Panc1 (cell line): ENCODE measurements around the gene SART1. TPM values are rescaled to one million over a fixed set of nuclear protein-coding genes. Genes with fewer than 3 reads are reported as not detected.

ENCODE experiments used
- ATAC-seq: fragments of 200-7000 bp; cut with Tn5 transposase; 2 replicates; pipeline ENCODE4 v1.9.1; 2020; ENCODE audit warnings: mild to moderate bottlenecking, moderate library complexity
- BruUV-seq: library from RNA; stranded (reverse); fragments of 400-500 nt; replicated peaks from 2 replicates; lab custom pipeline; 2021; lab: Mats Ljungman, UMichigan
- CTCF ChIA-PET: fragments of 300-600 bp; sonication (Branson Sonifier 250); formaldehyde crosslinking; loops from one replicate; lab custom pipeline; 2022; ENCODE audit warnings: antibody characterized with exemption; lab: Charles Lee
- POLR2A ChIA-PET: fragments of 300-600 bp; sonication (Branson Sonifier 250); formaldehyde crosslinking; loops from one replicate; lab custom pipeline; 2022; ENCODE audit warnings: antibody characterized with exemption; lab: Charles Lee
- DNase-seq: peaks from one replicate; pipeline ENCODE4 v3.0.0-alpha.2; 2010; ENCODE audit warnings: low read depth, low spot score
- H3K27ac ChIP-seq: 2 replicates; pipeline ENCODE4 v1.5.1; 2011; ENCODE audit warnings: mild to moderate bottlenecking, low read length, inconsistent platforms
- H3K27me3 ChIP-seq: fragments of 200-500 bp; sonication (Bioruptor generic); 2 replicates; pipeline ENCODE4 v1.6.0; 2014; ENCODE audit warnings: low read length, inconsistent platforms; ENCODE audit not compliant: control insufficient read depth, insufficient read depth
- H3K36me3 ChIP-seq: fragments of 200-500 bp; sonication (Bioruptor generic); 2 replicates; pipeline ENCODE4 v1.5.1; 2014; ENCODE audit warnings: inconsistent platforms, mild to moderate bottlenecking, low read length, moderate library complexity; ENCODE audit not compliant: control insufficient read depth, insufficient read depth
- H3K4me1 ChIP-seq: 2 replicates; pipeline ENCODE4 v1.5.1; 2011; ENCODE audit warnings: inconsistent platforms, mild to moderate bottlenecking, low read length, moderate library complexity; ENCODE audit not compliant: control insufficient read depth, insufficient read depth
- H3K4me3 ChIP-seq, 2 experiments: 2 replicates each; pipeline ENCODE4 v1.5.1; 2011 to 2012; ENCODE audit warnings: low read depth in 2 of 2, low read length in 2 of 2, mild to moderate bottlenecking in 2 of 2, inconsistent platforms in 1 of 2, moderate library complexity in 1 of 2
- H3K9me3 ChIP-seq: fragments of 200-500 bp; sonication (Bioruptor generic); 2 replicates; pipeline ENCODE4 v1.5.1; 2014; ENCODE audit warnings: low read depth, mild to moderate bottlenecking, inconsistent platforms, low read length, moderate library complexity; ENCODE audit not compliant: control insufficient read depth, insufficient read depth
- CTCF ChIP-seq: fragments of 450-650 bp; IDR thresholded peaks from 2 replicates; pipeline ENCODE4 v1.5.1; 2017; ENCODE audit warnings: mild to moderate bottlenecking
- POLR2AphosphoS5 ChIP-seq: IDR thresholded peaks from 2 replicates; pipeline ENCODE4 v1.6.1; 2012; ENCODE audit warnings: mild to moderate bottlenecking, low read depth, low read length, moderate library complexity
- SIN3A ChIP-seq: IDR thresholded peaks from 2 replicates; pipeline ENCODE4 v1.6.1; 2012; ENCODE audit warnings: low read depth, mild to moderate bottlenecking, low read length, moderate library complexity, borderline replicate concordance; ENCODE audit not compliant: insufficient read depth
- TCF7L2 ChIP-seq: IDR thresholded peaks from 2 replicates; pipeline ENCODE4 v1.6.1; 2011; ENCODE audit warnings: mild to moderate bottlenecking, low read depth, low read length, inconsistent platforms
- in situ Hi-C: cut with HindIII; loops from 2 replicates; pipeline ENCODE4 v1.10.0; 2016; ENCODE audit warnings: low sequenced_read_pairs, low pct_unique_long_range_greater_than_20kb
- intact Hi-C: fragments of 100-400 bp; cut with micrococcal nuclease; formaldehyde crosslinking; loops from one replicate; pipeline ENCODE4 v1.10.0; 2022; ENCODE audit not compliant: unreplicated experiment
- total RNA-seq: library from RNA; stranded (reverse); gene quantifications from one replicate; pipeline ENCODE4 v1.2.1, GENCODE V29; 2021; ENCODE audit not compliant: unreplicated experiment
- TF ChIP-seq, protein P1 (sequence below), 2 experiments: IDR thresholded peaks; 2 replicates each; pipeline ENCODE4 v1.6.1; 2011 to 2012; ENCODE audit warnings: low read depth in 2 of 2, control low read depth in 1 of 2, low read length in 1 of 2, mild to moderate bottlenecking in 1 of 2, moderate library complexity in 1 of 2; ENCODE audit not compliant: insufficient read depth in 1 of 2

The SART1 gene
- total RNA-seq, 1 experiment from 2014 or later = 76.4 TPM

DNA sequence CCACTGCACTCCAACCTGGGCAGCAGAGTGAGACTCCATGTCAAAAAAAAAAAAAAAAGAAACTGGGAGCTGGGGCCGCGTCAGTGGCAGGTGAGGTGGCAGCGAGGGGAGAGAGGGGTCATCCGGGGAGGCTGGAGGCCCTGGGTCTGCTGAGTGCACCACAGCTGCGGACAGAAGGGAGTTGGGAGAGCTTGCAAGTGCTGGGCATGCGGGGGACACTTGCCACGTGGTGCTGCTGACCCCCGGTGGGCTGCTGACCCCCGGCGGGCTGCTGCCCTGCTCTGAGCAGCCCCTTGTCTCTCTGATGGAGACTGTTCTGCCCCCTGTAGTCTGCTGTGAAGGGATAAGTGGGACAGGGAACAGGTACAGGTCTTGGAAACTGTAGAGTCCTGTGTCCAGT, 39.7 kb upstream of the SART1 start:
- no peaks in the 10 kb centered on the region for H3K9me3 ChIP-seq
- ChIA-PET POLR2A (no interaction called here), CTCF (interaction anchor here (0.6 kb wide), 1 partner anchor 63 kb away, joined by 3 read pairs; no protein-coding TSS in a partner anchor)
- H3K36me3 ChIP-seq = peaks cover 3% of the 10 kb centered on the region; the same call in 1 of the 2 replicates
- TF ChIP-seq CTCF = no peak
- TF ChIP-seq POLR2AphosphoS5 = no peak
- TF ChIP-seq SIN3A = no peak
- no peak for TF ChIP-seq TCF7L2
- TF ChIP-seq, protein P1, sequence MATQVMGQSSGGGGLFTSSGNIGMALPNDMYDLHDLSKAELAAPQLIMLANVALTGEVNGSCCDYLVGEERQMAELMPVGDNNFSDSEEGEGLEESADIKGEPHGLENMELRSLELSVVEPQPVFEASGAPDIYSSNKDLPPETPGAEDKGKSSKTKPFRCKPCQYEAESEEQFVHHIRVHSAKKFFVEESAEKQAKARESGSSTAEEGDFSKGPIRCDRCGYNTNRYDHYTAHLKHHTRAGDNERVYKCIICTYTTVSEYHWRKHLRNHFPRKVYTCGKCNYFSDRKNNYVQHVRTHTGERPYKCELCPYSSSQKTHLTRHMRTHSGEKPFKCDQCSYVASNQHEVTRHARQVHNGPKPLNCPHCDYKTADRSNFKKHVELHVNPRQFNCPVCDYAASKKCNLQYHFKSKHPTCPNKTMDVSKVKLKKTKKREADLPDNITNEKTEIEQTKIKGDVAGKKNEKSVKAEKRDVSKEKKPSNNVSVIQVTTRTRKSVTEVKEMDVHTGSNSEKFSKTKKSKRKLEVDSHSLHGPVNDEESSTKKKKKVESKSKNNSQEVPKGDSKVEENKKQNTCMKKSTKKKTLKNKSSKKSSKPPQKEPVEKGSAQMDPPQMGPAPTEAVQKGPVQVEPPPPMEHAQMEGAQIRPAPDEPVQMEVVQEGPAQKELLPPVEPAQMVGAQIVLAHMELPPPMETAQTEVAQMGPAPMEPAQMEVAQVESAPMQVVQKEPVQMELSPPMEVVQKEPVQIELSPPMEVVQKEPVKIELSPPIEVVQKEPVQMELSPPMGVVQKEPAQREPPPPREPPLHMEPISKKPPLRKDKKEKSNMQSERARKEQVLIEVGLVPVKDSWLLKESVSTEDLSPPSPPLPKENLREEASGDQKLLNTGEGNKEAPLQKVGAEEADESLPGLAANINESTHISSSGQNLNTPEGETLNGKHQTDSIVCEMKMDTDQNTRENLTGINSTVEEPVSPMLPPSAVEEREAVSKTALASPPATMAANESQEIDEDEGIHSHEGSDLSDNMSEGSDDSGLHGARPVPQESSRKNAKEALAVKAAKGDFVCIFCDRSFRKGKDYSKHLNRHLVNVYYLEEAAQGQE (IDR thresholded peaks at IDR 0.05; ENCODE audit: insufficient read depth in 1 of 2, low read depth in 2 of 2, low read length in 1 of 2) = no peak
- DNase-seq = no peak
- intact Hi-C loops = no loop called here
- BruUV-seq = no TSS peak
- 0 out of 2 replicates have a peak overlapping the region, but pooled peaks have one; percentile 6 for H3K27ac ChIP-seq
- no peak for ATAC-seq
- no peak overlapping the region for H3K4me3 ChIP-seq
- H3K27me3 ChIP-seq = no peaks in the 10 kb centered on the region
- H3K4me1 ChIP-seq = peaks cover 33% of the 10 kb centered on the region
- in situ Hi-C loops = no loop called here

DNA sequence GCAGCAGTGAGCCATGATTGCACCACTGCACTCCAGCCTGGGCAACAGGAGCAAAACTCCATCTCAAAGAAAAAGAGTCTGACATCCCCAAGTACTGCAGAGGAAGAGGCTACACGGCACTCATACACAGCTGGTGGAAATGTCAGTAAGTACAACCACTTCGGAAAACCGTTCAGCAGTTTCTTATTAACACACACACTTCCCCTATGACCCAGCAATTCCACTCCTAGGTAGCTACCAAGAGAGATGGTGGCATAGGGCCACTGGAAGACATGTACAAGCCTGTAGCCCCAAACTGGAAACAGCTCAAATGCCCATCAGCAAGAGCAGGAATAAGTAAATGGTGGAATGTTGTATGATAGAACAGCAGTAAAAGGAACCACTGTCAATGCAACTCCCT, 39.0 kb upstream of the SART1 start:
- ATAC-seq = no peak
- peaks cover 26% of the 10 kb centered on the region for H3K4me1 ChIP-seq
- intact Hi-C loops = no loop called here
- peaks cover 3% of the 10 kb centered on the region; the same call in 1 of the 2 replicates for H3K36me3 ChIP-seq
- no peaks in the 10 kb centered on the region for H3K9me3 ChIP-seq
- no peak overlapping the region for H3K4me3 ChIP-seq
- no peak for DNase-seq
- no TSS peak for BruUV-seq
- in situ Hi-C loops = no loop called here
- CTCF ChIA-PET = interaction anchor here (0.9 kb wide), 1 partner anchor 37 kb away, joined by 3 read pairs; no protein-coding TSS in a partner anchor
- H3K27ac ChIP-seq = no peak overlapping the region
- POLR2A ChIA-PET = interaction anchor here (0.6 kb wide), 3 partner anchors 36 to 95 kb away, joined by 3 to 8 read pairs (median 7); no protein-coding TSS in a partner anchor
- TF ChIP-seq, protein P1 (IDR thresholded peaks at IDR 0.05; ENCODE audit: insufficient read depth in 1 of 2, low read depth in 2 of 2, low read length in 1 of 2) = no peak
- TF ChIP-seq CTCF (no peak), POLR2AphosphoS5 (no peak), TCF7L2 (no peak), SIN3A (no peak)
- no peaks in the 10 kb centered on the region for H3K27me3 ChIP-seq
